GM21423 (cell line): ENCODE measurements around the gene KRTAP9-9.
"Not testable (repeated sequence)": the region's sequence is repeated elsewhere in the genome, so short reads cannot be mapped to it uniquely, and the experiment has no call there.

Source experiments
- ATAC-seq: cut with Tn5 transposase; IDR thresholded peaks from one replicate; pipeline ENCODE4 v1.9.1; 2021; ENCODE audit warnings: mild to moderate bottlenecking, moderate library complexity; ENCODE audit not compliant: unreplicated experiment

Gene KRTAP9-9

GRCh38 chr17:41255381-41256290 is at the start of gene KRTAP9-9:
KRTAP9-9 (plus strand) TSS chr17:41255384.
- not testable (repeated sequence) for ATAC-seq

- no peak for ATAC-seq
These were observed 43.2 kb upstream of the KRTAP9-9 start for GRCh38 chr17:41211845-41212466.

- no peak for ATAC-seq
These were observed 42.5 kb upstream of the KRTAP9-9 start for GRCh38 chr17:41212524-41213169.

- no peak for ATAC-seq
These were observed 39.5 kb upstream of the KRTAP9-9 start for GRCh38 chr17:41215681-41216080.

GRCh38 chr17:41223821-41224220 is 31.4 kb upstream of the KRTAP9-9 start:
- no peak for ATAC-seq

DNA sequence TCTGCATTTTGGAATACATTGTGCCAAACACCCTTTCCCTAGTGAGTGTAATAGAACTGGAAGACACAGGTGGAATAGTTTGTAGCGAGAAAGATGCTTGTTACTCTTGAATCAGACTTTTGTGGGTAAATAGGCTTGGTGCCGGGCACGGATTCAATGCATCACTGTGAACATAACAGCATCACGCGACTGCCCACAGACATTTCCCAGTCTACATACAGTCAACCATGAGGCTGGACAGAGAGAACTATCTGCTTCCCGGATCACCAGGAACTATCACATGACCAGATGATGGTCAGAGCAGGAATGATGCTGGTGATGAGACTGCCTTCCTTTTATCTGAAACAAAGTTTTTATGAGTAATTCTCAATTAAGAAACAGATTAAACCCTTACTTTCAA is 29.1 kb upstream of the KRTAP9-9 start:
- no peak for ATAC-seq

GRCh38 chr17:41226598-41227095 is 28.5 kb upstream of the KRTAP9-9 start, which contains the start of gene KRTAP9-2:
KRTAP9-2 (plus strand) TSS chr17:41226648; CDS start chr17:41226655, 7 bp downstream.
- ATAC-seq = not testable (repeated sequence)

GRCh38 chr17:41230094-41230493 is 25.1 kb upstream of the KRTAP9-9 start:
- ATAC-seq = no peak

GRCh38 chr17:41231731-41232130 is 23.5 kb upstream of the KRTAP9-9 start:
- no peak for ATAC-seq

DNA sequence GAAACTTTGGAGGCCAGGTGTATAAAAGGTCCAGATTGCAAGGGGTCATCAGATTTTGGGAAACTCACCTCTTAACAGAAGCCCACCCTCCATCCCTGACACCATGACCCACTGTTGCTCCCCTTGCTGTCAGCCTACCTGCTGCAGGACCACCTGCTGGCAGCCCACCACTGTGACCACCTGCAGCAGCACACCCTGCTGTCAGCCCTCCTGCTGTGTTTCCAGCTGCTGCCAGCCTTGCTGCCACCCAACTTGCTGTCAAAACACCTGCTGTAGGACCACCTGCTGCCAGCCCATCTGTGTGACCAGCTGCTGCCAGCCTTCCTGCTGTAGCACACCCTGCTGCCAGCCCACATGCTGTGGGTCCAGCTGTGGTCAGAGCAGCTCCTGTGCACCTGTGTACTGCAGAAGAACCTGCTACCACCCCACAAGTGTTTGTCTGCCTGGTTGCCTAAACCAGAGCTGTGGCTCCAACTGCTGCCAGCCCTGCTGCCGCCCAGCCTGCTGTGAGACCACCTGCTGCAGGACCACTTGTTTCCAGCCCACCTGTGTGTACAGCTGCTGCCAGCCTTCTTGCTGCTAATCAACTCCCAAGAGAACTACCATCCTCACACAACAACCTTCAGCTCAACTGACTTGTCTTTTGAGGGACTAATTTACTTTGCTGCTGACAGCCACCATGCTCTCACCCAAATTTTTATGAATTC is 22.6 kb upstream of the KRTAP9-9 start, which contains the start of gene KRTAP9-3:
Gene KRTAP9-3, plus strand, starts transcription at position 51 of the 707 bp plus-strand sequence. Its CDS starts 53 bp downstream, at position 104.
- ATAC-seq = not testable (repeated sequence)

- ATAC-seq = not testable (repeated sequence)
These were observed 18.1 kb upstream of the KRTAP9-9 start for GRCh38 chr17:41237116-41237515.

DNA sequence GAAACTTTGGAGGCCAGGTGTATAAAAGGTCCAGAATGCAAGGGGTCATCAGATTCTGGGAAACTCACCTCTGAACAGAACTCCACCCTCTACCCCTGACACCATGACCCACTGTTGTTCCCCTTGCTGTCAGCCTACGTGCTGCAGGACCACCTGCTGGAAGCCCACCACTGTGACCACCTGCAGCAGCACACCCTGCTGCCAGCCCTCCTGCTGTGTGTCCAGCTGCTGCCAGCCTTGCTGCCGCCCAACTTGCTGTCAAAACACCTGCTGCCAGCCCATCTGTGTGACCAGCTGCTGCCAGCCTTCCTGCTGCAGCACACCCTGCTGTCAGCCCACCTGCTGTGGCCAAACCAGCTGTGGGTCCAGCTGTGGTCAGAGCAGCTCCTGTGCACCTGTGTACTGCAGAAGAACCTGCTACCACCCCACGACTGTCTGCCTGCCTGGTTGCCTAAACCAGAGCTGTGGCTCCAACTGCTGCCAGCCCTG is 17.2 kb upstream of the KRTAP9-9 start, which contains the start of gene KRTAP9-8:
Gene KRTAP9-8, plus strand, starts transcription at position 51 of the 489 bp plus-strand sequence. Its CDS starts 53 bp downstream, at position 104.
- ATAC-seq = not testable (repeated sequence)

- not testable (repeated sequence) for ATAC-seq
These were observed 8.0 kb upstream of the KRTAP9-9 start for GRCh38 chr17:41246995-41247787.

DNA sequence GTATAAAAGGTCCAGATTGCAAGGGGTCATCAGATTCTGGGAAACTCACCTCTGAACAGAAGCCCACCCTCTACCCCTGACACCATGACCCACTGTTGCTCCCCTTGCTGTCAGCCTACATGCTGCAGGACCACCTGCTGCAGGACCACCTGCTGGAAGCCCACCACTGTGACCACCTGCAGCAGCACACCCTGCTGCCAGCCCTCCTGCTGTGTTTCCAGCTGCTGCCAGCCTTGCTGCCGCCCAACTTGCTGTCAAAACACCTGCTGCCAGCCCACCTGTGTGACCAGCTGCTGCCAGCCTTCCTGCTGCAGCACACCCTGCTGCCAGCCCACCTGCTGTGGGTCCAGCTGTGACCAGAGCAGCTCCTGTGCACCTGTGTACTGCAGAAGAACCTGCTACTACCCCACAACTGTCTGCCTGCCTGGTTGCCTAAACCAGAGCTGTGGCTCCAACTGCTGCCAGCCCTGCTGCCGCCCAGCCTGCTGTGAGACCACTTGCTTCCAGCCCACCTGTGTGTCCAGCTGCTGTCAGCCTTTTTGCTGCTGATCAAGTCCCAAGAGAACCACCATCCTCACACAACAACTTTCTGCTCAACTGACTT is 5.4 kb upstream of the KRTAP9-9 start, which contains the start of gene KRTAP9-4:
Gene KRTAP9-4, plus strand, starts transcription at position 51 of the 604 bp plus-strand sequence. Its CDS starts 34 bp downstream, at position 85.
- ATAC-seq = not testable (repeated sequence)

DNA sequence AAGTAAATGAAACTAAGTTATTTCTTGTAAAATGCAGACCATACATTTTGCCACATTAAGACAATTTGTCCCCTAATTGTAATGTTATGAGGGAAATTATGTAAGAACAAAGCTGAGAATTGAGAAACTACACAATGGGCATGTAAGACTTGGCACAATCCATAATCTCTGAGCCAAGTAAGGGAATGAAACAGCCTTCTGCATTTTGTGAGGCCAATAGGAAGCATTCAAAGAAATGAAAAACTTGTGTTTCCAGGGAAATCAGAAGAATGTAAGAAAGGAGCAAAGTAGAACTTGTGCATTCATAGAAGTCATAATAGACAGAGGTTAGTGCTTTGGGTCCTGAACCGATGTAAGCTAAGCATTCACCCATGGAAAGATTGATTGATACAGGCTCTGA is 3.9 kb upstream of the KRTAP9-9 start:
- ATAC-seq = no peak

GRCh38 chr17:41254861-41255260 is 323 bp upstream of the KRTAP9-9 start:
- ATAC-seq = no peak

GRCh38 chr17:41256291-41256685 is 1.1 kb downstream of the KRTAP9-9 start:
- ATAC-seq = no peak

DNA sequence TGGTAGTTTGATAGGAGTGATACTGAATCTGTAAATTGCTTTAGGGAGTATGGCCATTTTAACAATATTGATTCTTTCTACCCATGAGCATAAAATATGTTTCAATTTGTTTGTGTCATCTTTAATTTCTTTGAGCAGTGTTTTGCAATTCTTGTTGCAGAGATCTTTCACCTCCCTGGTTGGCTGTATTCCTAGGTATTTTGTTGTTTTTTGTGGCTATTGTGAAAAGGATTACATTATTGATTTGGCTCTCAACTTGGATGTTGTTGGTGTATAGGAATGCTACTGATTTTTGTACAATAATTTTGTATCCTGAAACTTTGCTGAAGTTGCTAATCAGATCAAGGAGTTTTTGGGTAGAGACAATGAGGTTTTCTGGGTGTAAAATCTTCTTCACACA is 3.2 kb downstream of the KRTAP9-9 start:
- ATAC-seq = no peak

GRCh38 chr17:41263212-41263611 is 8.0 kb downstream of the KRTAP9-9 start:
- ATAC-seq = no peak
